Measurements from ENCODE around the gene FUZ. TPM values are rescaled to one million over a fixed set of nuclear protein-coding genes. Genes with fewer than 3 reads are reported as not detected.
A peak's percentile ranks its signal among the peaks of the same experiment; 100 is the strongest.

The FUZ gene
- total and polyA plus RNA-seq, 2 of the 8 experiments (the other 6 are each of a cell fraction or from before 2014, with no cell fraction given) = 28.4 to 33.9 TPM

DNA sequence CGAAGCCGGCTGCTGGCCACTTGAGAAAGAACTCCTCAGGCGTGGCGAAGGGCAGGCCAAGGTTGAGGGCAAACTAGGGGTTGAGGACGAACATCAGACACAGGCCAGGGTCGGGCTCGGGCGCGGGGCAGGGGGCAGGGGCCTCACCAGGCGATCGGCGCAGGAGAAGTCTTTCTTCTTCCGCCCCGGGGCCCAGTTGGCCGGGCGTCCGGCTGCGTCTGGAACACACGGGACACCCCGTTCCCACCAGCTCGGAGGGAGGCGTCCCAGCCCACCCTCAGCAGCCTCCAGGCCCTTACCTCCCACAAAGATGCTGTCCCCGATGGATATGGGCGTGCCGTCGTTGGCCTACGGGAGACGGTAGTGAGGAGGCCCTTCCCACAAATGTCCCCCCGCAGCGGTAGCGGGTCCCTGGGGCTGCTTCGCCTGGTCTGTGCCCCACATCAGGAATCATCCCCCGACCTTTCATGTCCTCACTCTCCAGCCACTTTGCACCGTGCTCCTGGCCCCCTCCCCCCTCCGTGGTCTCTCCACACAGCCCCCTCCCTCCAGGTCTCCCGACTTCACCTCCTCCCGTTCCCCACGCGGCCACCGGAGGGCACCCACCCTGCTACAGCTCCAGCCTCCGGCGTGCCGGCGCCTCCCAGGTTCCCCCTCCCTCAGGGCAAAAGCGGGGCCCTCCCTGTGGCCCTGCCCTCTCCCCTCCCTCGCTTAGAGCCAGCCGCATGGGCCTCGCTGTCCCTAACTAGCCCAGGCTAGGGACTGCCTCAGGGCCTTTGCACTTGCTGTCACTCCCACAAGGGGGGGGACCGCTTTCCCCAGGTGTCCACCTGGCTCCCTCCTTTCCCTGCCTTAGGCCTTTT is 49.5 kb upstream of the FUZ start:
- Histone ChIP-seq H2AK5ac (ENCODE audit: low read depth, low read length) (no peak overlapping the region), H2BK15ac (ENCODE audit: low read length) (no peak overlapping the region), H2AFZ (ENCODE audit: low read length) (no peak overlapping the region), H3K23ac (ENCODE audit: insufficient read length) (no peak overlapping the region), H4K5ac (ENCODE audit: insufficient read length, low read depth, low read length) (no peak overlapping the region), H3K79me1 (ENCODE audit: low read depth, low read length) (peaks cover 12% of the 10 kb centered on the region), H2BK120ac (replicated peaks; ENCODE audit: low read depth, low read length) (no peak overlapping the region), H3K18ac (ENCODE audit: extremely low read depth, low read length) (no peak overlapping the region), H3K4ac (replicated peaks; ENCODE audit: insufficient read length, low read depth, low read length) (no peak overlapping the region), H3K36me3 (ENCODE audit: control insufficient read depth in 2 of 4, insufficient read depth in 4 of 4, low read length in 3 of 4) (peaks cover 25 to 60% (median 46%) of the 10 kb centered on the region in 4 experiments), H3K27ac (ENCODE audit: low read depth, low read length) (no peak overlapping the region), H3K14ac (ENCODE audit: insufficient read length) (no peak overlapping the region), H2BK20ac (ENCODE audit: low read length) (no peak overlapping the region), H3K4me3 (ENCODE audit: extremely low read depth in 1 of 4, insufficient read depth in 2 of 4, low read depth in 3 of 4, low read length in 4 of 4) (no peak overlapping the region), H3K79me2 (ENCODE audit: control insufficient read depth in 1 of 2, insufficient read depth in 2 of 2, low read length in 2 of 2) (peaks cover 0 to 27% of the 10 kb centered on the region in 2 experiments; a peak in 2 of 4 replicates), H3K9me3 (ENCODE audit: insufficient read depth in 2 of 2, low read depth in 1 of 2, low read length in 1 of 2) (no peaks in the 10 kb centered on the region), H3K9ac (replicated peaks in 1 of 4; ENCODE audit: extremely low read depth in 1 of 4, low read depth in 3 of 4, low read length in 3 of 4) (no peak overlapping the region), H4K91ac (replicated peaks; ENCODE audit: insufficient read length, low read length) (no peak overlapping the region), H3K4me2 (ENCODE audit: insufficient read depth in 1 of 2, low read depth in 2 of 2, low read length in 2 of 2) (no peak overlapping the region), H4K8ac (ENCODE audit: extremely low read depth, insufficient read depth, low read length) (0 out of 2 replicates have a peak overlapping the region, but pooled peaks have one; percentile 28), H2BK12ac (ENCODE audit: low read depth, low read length) (0 out of 2 replicates have a peak overlapping the region, but pooled peaks have one; percentile 27), H3K56ac (replicated peaks; ENCODE audit: insufficient read length, low read depth, low read length) (no peak overlapping the region), H2BK5ac (ENCODE audit: low read depth, low read length) (peak overlapping the region; percentile 55), H3K23me2 (ENCODE audit: low read depth, low read length) (peaks cover 8% of the 10 kb centered on the region), H3K27me3 (replicated peaks in 1 of 4; ENCODE audit: control insufficient read depth in 3 of 4, extremely low read depth in 1 of 4, insufficient read depth in 3 of 4, low read length in 3 of 4) (no peaks in the 10 kb centered on the region), H3K4me1 (replicated peaks in 1 of 4; ENCODE audit: control insufficient read depth in 3 of 4, insufficient read depth in 4 of 4, low read length in 3 of 4) (peaks cover 0 to 16% (median 4%) of the 10 kb centered on the region in 4 experiments; a peak in 5 of 7 replicates), H4K20me1 (replicated peaks in 1 of 2; ENCODE audit: control insufficient read depth in 1 of 2, insufficient read depth in 2 of 2, low read length in 2 of 2) (peaks cover 26 to 39% of the 10 kb centered on the region in 2 experiments)
- DNase-seq (ENCODE audit: low read depth in 1 of 2, low spot score in 2 of 2) (peak; percentile 62 to 94), FAIRE-seq (no peak)
- POLR2A ChIA-PET (ENCODE audit: partially characterized antibody) = interaction anchor here (0.7 to 12.4 kb wide), 10 partner anchors 9 to 293 kb away, joined by 3 to 247 read pairs (median 6); partner anchors contain the start of genes AKT1S1, PTOV1 and TBC1D17
- WGBS, 2 experiments (ENCODE audit: extremely low coverage in 1 of 2, insufficient coverage in 1 of 2, insufficient read length in 1 of 2, insufficient replicate concordance in 2 of 2, low coverage in 1 of 2, low lambda C conversion rate in 2 of 2, missing lambda C conversion rate in 1 of 2) = 92% methylated on average over 18 of the region's 49 CpGs; no CpG with 5 or more reads in 1 of the 2 experiments
- CTCF ChIA-PET (ENCODE audit: partially characterized antibody) = interaction anchor here (0.6 to 3.4 kb wide), 12 partner anchors 8 to 1125 kb away, joined by 3 to 13 read pairs (median 3); no protein-coding TSS in a partner anchor
- TF ChIP-seq POU5F1 (IDR thresholded peaks at IDR 0.05; ENCODE audit: low read depth, low read length) = no peak
- no peak for TF ChIP-seq RNF2 (IDR thresholded peaks at IDR 0.05; ENCODE audit: borderline replicate concordance, low read depth, low read length, missing control alignments, poor library complexity, severe bottlenecking)
- TF ChIP-seq SIN3A (conservative IDR thresholded peaks at IDR 0.05 in 1 of 2, IDR thresholded peaks at IDR 0.05 in 1 of 2; ENCODE audit: low read depth in 1 of 2, low read length in 2 of 2) = no peak
- TF ChIP-seq GTF2F1 (IDR thresholded peaks at IDR 0.05; ENCODE audit: borderline replicate concordance, low read depth, low read length) = no peak
- TF ChIP-seq EZH2 (IDR thresholded peaks at IDR 0.05; ENCODE audit: low read depth, low read length, severe bottlenecking) = no peak
- TF ChIP-seq HDAC2 (IDR thresholded peaks at IDR 0.05; ENCODE audit: borderline replicate concordance in 1 of 2, low read depth in 2 of 2, low read length in 2 of 2) = peak; percentile 50 to 76; a peak in 2 of 4 replicates
- TF ChIP-seq BCL11A (IDR thresholded peaks at IDR 0.05; ENCODE audit: low read depth in 2 of 2, low read length in 2 of 2) = no peak
- TF ChIP-seq BACH1 (IDR thresholded peaks at IDR 0.05; ENCODE audit: low read length) = no peak
- TF ChIP-seq CHD2 (IDR thresholded peaks at IDR 0.05; ENCODE audit: low read length) = no peak
- TF ChIP-seq CEBPB (IDR thresholded peaks at IDR 0.05; ENCODE audit: low read depth, low read length) = no peak

All from H1 (cell line).